Stimulated activated CD4-positive, alpha-beta T cell treated with anti-CD3 and anti-CD28 coated beads, Interleukin-1b, Interleukin-23, amount 100 ng/mL, for 4 hours (primary cell): ENCODE data around the gene ZNF267.
A peak's percentile ranks its signal among the peaks of the same experiment; 100 is the strongest.
"Not testable (repeated sequence)": the region's sequence is repeated elsewhere in the genome, so short reads cannot be mapped to it uniquely, and the experiment has no call there.

Source experiments
- DNase-seq, 2 donors: peaks; one replicate each; pipeline ENCODE4 v3.0.0-alpha.2; 2020; ENCODE audit warnings: low read depth in 2 of 2

Gene ZNF267

DNA sequence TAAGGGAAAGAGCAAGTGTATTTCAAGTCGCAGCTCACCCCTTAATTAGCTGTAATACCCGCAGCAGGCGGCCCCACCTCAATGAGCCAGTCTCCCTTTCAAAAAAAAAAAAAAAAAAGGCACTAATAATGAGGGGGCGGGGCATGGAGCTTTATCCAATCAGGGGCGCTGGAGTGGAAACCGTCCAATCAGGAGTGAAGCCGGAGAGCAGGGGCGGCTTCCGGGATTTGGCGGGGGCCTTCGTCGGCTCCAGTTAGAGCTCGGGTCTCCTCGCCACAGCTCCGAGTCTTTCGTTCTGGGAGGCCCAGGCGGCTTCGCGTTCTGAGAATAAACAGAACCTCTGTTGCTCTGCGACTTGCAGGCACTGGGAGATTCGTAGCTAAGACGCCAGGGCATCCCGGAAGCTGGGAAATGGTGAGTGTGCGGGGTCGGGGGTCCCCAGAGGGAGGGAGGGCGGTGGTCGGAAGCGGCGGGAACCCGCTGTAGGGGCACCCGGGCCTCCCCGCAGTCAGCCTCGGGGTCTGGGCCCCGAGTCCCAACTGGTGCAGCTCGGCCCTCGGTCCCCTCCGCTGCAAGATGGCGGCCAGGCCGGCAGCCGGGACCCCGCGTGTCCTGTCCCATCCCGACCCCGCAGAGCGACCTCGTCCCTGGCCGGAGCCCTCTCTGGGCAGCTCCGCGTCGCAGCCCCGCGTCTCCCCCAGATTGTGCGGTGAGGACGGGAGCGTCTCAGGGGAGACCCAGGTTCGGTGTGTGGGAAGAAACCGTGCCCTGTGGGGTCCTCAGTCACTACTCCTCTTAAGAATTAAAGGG is at the start of gene ZNF267:
TSS of gene ZNF267 (plus strand) at position 252 of the 810 bp plus-strand sequence. CDS start at position 412, 160 bp downstream.
- DNase-seq, result peak; percentile 85 to 92

GRCh38 chr16:31833047-31833446 is 40.6 kb upstream of the ZNF267 start:
- DNase-seq, result no peak

GRCh38 chr16:31836396-31836795 is 37.2 kb upstream of the ZNF267 start:
- DNase-seq, result not testable (repeated sequence)

DNA sequence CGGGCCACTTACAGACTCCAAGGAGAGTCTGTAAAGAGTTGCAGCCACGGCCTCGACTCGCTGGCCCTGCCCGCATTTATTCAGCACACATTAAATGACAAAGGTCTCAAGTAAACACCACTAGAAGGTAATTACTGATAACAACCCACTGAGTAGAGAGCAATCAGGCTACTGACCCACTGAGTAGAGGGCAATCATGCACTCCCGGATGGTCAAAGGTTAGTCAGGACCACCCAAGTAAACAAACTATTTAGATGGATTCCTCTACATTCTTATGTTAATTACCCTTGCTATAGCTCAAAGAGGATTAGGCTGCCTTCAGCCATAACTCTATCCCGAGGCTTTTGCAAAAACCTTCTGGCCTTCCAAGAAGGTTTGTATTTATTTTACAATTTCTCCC is 30.7 kb upstream of the ZNF267 start:
- no peak for DNase-seq

DNA sequence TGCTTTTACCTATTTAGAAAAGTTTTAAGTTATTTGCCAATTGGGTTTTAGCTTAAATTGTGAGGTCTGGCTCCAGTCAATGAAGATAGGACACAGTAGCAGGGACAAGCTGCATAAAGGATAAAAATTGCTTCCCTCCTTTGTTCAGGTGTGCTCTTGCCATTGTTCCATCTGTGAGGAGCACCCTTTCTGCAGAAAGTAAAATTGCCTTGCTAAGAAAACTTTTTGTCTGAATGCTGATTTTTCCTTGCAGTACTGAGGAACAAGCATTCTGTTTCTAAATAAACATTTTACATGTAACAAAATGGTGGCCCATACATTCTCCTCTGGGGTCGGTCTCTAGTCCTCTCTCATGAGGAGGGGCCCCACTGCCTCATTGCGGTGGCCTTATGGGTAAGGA is 25.0 kb upstream of the ZNF267 start:
- DNase-seq, result not testable (repeated sequence)

- DNase-seq, result no peak
These were observed 20.3 kb upstream of the ZNF267 start for GRCh38 chr16:31853291-31853690.

DNA sequence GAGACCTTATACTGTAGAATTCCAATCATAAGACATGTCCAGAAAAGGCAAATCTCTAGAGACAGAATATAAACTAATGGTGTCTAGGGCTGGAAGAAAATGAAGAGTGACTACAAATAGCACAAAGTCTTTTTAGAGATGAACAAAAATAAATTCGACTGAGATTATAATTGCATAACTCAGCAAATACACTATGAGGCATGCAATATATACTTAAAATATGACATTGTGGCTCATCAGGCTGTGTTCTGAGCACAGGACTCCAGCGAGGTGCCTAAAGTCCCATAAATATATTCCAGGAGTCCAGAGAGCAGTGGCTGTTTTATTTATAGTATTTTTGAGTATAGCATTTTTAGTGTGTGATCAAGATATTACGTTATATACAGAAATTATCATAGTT is 13.1 kb upstream of the ZNF267 start:
- no peak for DNase-seq

DNA sequence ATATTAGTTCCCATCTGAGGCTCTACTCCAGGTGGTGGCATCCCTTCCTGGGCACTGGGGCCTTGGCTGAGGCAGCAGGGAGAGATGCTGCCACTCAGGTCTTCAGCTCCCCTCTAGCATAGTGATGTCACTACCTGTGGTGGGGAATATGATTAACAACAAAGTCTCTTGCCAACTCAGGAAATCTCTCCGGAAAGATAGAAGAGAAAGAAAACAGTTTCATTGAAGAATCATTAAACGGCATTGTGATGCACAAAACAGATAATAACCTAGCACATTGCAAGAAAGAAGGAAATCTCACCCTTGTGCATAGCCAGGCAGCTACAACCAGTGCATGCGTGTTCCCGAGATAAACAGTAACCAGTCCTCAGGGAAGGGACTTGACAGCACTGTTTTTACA is 12.2 kb upstream of the ZNF267 start:
- no peak for DNase-seq

GRCh38 chr16:31862761-31863160 is 10.8 kb upstream of the ZNF267 start:
- DNase-seq, result no peak

DNA sequence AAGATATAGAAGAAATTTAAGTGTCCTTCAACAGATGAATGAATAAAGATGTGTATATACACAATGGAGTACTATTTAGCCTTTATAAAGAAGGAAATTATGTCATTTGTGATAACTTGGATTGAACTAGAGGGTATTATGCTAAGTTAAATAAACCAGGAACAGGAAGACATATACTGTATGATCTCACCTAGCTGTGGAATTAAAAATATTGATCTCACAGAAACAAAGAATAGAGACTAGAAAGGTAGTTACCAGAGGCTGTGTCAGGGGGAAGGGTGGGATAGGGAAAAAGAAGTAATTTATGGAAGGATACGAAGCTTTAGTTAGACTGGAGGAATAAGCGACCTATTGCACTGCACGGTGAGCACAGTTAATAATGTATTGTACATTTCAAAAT is 5.4 kb upstream of the ZNF267 start:
- DNase-seq, result no peak

- peak; percentile 72 to 80 for DNase-seq
These were observed 4.9 kb upstream of the ZNF267 start for GRCh38 chr16:31868691-31869167.

GRCh38 chr16:31869511-31870201 is 4.0 kb upstream of the ZNF267 start:
- DNase-seq, result peak in 1 of 2 donors; percentile 69

DNA sequence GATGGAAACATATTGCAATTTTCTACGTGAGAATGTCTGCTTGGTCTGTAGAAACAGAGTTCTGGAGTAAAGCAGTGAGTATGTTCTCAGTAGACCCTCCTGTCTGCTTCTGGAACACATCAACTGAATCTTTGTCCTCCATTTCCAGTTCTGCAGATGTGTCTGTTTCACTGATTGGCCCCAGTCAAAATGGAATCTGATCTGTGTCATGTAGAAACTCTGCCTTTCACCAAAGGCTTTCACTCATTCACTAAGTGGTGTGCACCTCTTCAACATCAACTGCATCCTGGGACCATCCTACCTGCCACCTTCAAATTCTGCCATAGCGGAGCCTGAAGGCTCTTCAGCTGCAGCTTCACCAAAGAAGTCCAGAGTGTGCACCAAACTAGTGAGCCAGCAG is 2.8 kb upstream of the ZNF267 start:
- no peak for DNase-seq

GRCh38 chr16:31871510-31871909 is 2.1 kb upstream of the ZNF267 start:
- no peak for DNase-seq

GRCh38 chr16:31872201-31872600 is 1.4 kb upstream of the ZNF267 start:
- DNase-seq, result no peak

DNA sequence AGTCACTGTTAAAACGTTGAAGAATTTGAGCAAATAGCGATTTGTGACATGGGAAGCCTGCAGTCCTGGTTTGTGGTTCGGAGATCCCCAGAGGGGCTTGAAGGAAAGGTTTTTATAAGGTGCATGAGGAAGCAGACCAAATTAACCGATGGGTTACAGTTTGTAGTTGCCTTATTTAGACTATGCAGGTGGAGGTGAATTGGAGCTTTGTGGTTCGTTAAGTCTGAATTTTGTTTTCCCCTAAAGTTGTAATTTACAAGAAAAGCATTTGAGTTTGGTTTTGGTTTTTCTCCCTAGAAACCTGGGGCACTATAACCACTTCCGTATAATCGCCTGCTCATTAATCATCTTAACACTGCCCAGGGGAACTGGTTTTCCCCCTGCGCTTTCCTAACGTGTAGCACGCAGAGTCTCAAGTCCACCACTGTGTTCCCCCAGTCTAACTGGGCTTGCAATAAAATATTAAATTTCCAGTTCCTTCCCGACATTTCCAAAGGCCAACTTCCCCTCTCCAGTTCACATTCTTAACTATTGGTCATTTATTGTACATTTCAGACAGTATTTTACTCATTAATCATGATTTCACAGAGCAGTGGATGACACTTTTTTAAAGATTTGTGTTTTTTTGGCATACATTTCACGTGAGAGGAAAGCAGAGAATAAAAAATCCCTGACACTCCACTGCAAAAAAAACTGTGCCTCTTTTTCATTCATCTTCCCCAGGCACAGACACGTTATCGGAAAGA is 932 bp downstream of the ZNF267 start:
- no peak for DNase-seq

DNA sequence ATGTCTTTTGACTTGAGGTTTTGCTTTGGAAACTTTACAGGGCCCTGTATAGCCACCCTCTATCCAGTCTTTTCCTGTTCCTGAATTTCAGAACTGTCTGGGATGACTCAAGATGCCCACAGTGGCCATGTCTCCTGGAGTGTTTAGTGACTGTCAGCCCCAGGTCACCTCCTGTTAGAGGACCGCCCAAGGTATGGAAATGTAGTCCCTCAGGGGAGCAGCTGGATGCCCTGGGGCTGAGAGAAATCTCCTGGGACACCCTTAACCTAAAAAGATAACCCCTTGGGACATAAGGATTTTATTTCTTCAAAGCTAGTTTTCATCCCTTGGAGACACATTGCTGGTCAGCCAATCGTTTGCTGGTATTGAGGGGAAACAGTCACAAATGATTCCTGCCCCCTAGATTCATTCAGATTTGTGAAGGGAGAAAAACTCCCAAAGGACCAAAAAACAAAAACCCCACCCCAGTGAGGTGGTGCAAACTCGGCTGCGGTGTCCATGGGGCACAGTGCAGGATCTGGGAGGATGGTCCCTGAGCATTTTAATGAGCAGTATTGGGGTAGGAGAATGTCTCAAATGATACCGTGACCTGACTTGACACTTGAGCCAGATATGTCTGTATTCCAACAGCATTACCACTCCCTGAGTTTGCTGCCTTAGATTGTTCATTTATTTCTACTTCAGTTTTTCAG is 1.7 kb downstream of the ZNF267 start:
- no peak for DNase-seq

DNA sequence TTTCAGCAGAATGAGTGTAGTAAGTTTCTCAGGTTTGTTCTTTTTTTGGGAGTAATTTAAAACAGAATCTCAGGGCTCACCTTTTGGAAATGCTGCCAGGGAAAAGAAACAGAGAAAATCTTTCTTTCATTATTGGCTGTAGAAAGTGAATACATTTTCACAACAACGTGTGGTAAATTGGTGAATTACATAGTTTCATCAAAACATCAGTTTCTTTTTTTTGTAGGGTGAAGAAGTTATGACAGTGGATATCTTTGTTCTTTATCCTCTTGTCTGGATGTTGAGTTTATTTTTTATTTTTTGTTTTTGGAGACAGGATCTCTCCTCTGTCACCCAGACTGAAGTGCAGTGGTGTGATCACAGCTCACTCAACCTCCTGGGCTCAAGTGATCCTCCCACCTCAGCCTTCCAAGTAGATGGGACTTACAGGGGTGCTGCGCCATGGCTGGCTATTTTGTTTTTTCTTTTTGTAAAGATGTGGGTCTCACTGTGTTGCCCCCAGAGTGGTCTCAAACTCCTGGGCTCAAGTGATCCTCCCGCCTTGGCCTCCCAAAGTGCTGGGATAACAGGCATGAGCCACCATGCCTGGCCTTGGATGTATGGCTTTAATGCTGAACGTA is 2.4 kb downstream of the ZNF267 start:
- DNase-seq, result no peak

- DNase-seq, result peak in 1 of 2 donors; percentile 52
These were observed 3.6 kb downstream of the ZNF267 start for GRCh38 chr16:31876951-31877828.
